PFSK-1 (cell line): ENCODE results near the gene LRRC41.

Experiments
- FOXP2 ChIP-seq: optimal IDR thresholded peaks from 2 replicates; pipeline ENCODE3; 2011; ENCODE audit warnings: borderline replicate concordance, control low read depth, inconsistent platforms; ENCODE audit not compliant: insufficient read depth; ENCODE audit errors: extremely low read length, extremely low read depth
- POLR2AphosphoS5 ChIP-seq: IDR thresholded peaks from 2 replicates; pipeline ENCODE4 v1.6.1; 2012; ENCODE audit warnings: low read depth, mild to moderate bottlenecking, control low read depth, low read length, moderate library complexity
- SIN3A ChIP-seq: IDR thresholded peaks from 2 replicates; pipeline ENCODE4 v1.6.1; 2012; ENCODE audit warnings: mild to moderate bottlenecking, low read length, moderate library complexity, borderline replicate concordance; ENCODE audit not compliant: insufficient read depth
- TAF1 ChIP-seq: IDR thresholded peaks from 2 replicates; pipeline ENCODE4 v1.6.1; 2012; ENCODE audit warnings: low read length, control low read depth, borderline replicate concordance; ENCODE audit not compliant: insufficient read depth
- TF ChIP-seq, protein P1 (sequence below), 2 experiments: IDR thresholded peaks; 2 replicates each; pipeline versions ENCODE4 v1.6.1 to v1.8.0; 2011 to 2012; ENCODE audit warnings: low read depth in 2 of 2, low read length in 2 of 2, control low read depth in 1 of 2, inconsistent platforms in 1 of 2, mild to moderate bottlenecking in 1 of 2, moderate library complexity in 1 of 2; ENCODE audit not compliant: insufficient read depth in 1 of 2

LRRC41 gene

GRCh38 chr1:46244656-46245371, 58.6 kb downstream of the LRRC41 start:
- TF ChIP-seq POLR2AphosphoS5: no peak
- TF ChIP-seq TAF1: no peak
- TF ChIP-seq FOXP2: no peak

GRCh38 chr1:46242918-46243317, 60.5 kb downstream of the LRRC41 start:
- no peak for TF ChIP-seq TAF1
- TF ChIP-seq, protein P1, sequence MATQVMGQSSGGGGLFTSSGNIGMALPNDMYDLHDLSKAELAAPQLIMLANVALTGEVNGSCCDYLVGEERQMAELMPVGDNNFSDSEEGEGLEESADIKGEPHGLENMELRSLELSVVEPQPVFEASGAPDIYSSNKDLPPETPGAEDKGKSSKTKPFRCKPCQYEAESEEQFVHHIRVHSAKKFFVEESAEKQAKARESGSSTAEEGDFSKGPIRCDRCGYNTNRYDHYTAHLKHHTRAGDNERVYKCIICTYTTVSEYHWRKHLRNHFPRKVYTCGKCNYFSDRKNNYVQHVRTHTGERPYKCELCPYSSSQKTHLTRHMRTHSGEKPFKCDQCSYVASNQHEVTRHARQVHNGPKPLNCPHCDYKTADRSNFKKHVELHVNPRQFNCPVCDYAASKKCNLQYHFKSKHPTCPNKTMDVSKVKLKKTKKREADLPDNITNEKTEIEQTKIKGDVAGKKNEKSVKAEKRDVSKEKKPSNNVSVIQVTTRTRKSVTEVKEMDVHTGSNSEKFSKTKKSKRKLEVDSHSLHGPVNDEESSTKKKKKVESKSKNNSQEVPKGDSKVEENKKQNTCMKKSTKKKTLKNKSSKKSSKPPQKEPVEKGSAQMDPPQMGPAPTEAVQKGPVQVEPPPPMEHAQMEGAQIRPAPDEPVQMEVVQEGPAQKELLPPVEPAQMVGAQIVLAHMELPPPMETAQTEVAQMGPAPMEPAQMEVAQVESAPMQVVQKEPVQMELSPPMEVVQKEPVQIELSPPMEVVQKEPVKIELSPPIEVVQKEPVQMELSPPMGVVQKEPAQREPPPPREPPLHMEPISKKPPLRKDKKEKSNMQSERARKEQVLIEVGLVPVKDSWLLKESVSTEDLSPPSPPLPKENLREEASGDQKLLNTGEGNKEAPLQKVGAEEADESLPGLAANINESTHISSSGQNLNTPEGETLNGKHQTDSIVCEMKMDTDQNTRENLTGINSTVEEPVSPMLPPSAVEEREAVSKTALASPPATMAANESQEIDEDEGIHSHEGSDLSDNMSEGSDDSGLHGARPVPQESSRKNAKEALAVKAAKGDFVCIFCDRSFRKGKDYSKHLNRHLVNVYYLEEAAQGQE (IDR thresholded peaks at IDR 0.05; ENCODE audit: insufficient read depth in 1 of 2, low read depth in 2 of 2, low read length in 2 of 2): no peak
- TF ChIP-seq FOXP2: no peak
- no peak for TF ChIP-seq SIN3A
- TF ChIP-seq POLR2AphosphoS5: no peak

GRCh38 chr1:46236882-46237281, 66.5 kb downstream of the LRRC41 start:
- TF ChIP-seq TAF1: no peak
